IPS-18a (cell line): Measurements from ENCODE around the gene ASB6.

Source experiments
- H3K27ac ChIP-seq: one replicate; pipeline ENCODE4 v1.5.1; 2013; ENCODE audit warnings: low read length
- H3K27me3 ChIP-seq: one replicate; pipeline ENCODE4 v1.6.1; 2013; ENCODE audit warnings: mild to moderate bottlenecking, low read length; ENCODE audit not compliant: control insufficient read depth, insufficient read depth
- H3K36me3 ChIP-seq: one replicate; pipeline ENCODE4 v1.6.1; 2013; ENCODE audit warnings: low read depth, low read length; ENCODE audit not compliant: control insufficient read depth
- H3K4me1 ChIP-seq: one replicate; pipeline ENCODE4 v1.6.1; 2013; ENCODE audit warnings: low read depth, low read length; ENCODE audit not compliant: control insufficient read depth
- H3K4me3 ChIP-seq: one replicate; pipeline ENCODE4 v1.5.1; 2013; ENCODE audit warnings: low read length
- H3K9ac ChIP-seq: one replicate; pipeline ENCODE4 v1.6.1; 2013; ENCODE audit warnings: mild to moderate bottlenecking, low read length, moderate library complexity
- H3K9me3 ChIP-seq: one replicate; pipeline ENCODE4 v1.6.1; 2013; ENCODE audit warnings: low read depth, low read length; ENCODE audit not compliant: control insufficient read depth

The ASB6 gene

DNA sequence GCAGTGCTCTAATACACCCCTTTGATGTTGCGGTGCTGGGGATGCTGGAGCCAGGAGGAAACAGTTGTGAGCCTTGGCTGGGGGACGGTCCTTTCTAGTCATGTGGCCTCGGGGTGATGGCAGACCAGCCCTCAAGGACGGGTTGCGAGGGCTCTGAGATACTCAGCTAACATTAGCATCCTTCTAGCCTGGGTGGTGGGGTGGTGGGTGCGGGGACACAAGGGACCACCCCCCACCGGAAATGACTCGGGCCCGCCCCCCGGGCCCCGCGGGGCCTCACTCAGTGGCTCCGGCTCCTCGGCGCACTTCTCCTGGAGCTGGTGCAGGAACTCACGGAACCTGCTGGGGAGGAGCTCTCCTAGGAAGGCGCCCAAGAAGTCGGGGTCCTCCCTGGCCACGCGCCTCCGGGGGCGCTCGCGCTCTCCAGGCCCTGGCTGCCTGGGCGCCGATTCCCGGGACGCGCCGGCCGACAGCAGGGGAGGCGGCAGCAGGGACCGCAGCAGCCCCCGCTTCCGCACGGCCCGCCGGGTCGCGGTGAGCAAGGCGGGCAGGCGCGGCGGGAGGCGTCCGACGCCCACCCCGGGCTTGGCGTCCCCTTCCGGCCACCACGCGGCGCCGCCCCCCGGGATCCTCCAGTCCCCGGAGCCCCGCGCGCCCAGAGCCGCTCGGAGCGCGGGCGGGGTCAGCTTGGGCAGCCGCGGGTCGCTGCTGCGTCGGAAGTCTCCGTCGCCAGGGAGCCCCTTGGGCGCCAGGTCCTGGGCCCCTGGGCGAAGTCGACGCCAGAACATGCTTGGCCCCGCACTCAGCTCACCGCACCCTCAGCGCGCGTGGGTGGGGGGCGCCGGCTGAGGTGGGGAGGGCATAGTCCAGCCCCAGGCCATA lies 21.9 kb downstream of the ASB6 start:
- H3K9me3 ChIP-seq: no peaks in the 10 kb centered on the region
- no peak overlapping the region for H3K9ac ChIP-seq
- peak overlapping the region; percentile 48 for H3K4me3 ChIP-seq
- no peaks in the 10 kb centered on the region for H3K4me1 ChIP-seq
- H3K27ac ChIP-seq: no peak overlapping the region
- H3K36me3 ChIP-seq: no peaks in the 10 kb centered on the region
- peaks cover 35% of the 10 kb centered on the region for H3K27me3 ChIP-seq

GRCh38 chr9:129617167-129617566 lies 24.8 kb downstream of the ASB6 start:
- Histone ChIP-seq H3K4me3 (no peak overlapping the region), H3K27ac (no peak overlapping the region), H3K9me3 (no peaks in the 10 kb centered on the region)

GRCh38 chr9:129615407-129616285 lies 26.3 kb downstream of the ASB6 start:
- H3K36me3 ChIP-seq: no peaks in the 10 kb centered on the region
- H3K27ac ChIP-seq: no peak overlapping the region
- peaks cover 20% of the 10 kb centered on the region for H3K27me3 ChIP-seq
- H3K4me3 ChIP-seq: no peak overlapping the region
- H3K9ac ChIP-seq: no peak overlapping the region
- no peaks in the 10 kb centered on the region for H3K9me3 ChIP-seq
- H3K4me1 ChIP-seq: peaks cover 7% of the 10 kb centered on the region

More at GRCh38 chr9:129617167-129617566, 24.8 kb downstream of the ASB6 start:
- no peak overlapping the region for H3K9ac ChIP-seq
- no peaks in the 10 kb centered on the region for H3K36me3 ChIP-seq
- peaks cover 35% of the 10 kb centered on the region for H3K27me3 ChIP-seq
- H3K4me1 ChIP-seq: peaks cover 7% of the 10 kb centered on the region

GRCh38 chr9:129614932-129615331 lies 27.0 kb downstream of the ASB6 start:
- Histone ChIP-seq H3K4me3 (no peak overlapping the region), H3K9ac (no peak overlapping the region), H3K27ac (no peak overlapping the region), H3K9me3 (no peaks in the 10 kb centered on the region), H3K4me1 (peaks cover 7% of the 10 kb centered on the region), H3K36me3 (no peaks in the 10 kb centered on the region), H3K27me3 (peaks cover 13% of the 10 kb centered on the region)

GRCh38 chr9:129613520-129614175 lies 28.3 kb downstream of the ASB6 start:
- H3K4me1 ChIP-seq: peaks cover 9% of the 10 kb centered on the region
- no peak overlapping the region for H3K9ac ChIP-seq
- H3K9me3 ChIP-seq: no peaks in the 10 kb centered on the region
- peaks cover 11% of the 10 kb centered on the region for H3K27me3 ChIP-seq
- H3K27ac ChIP-seq: no peak overlapping the region
- H3K4me3 ChIP-seq: no peak overlapping the region
- no peaks in the 10 kb centered on the region for H3K36me3 ChIP-seq

GRCh38 chr9:129612815-129613519 lies 29.0 kb downstream of the ASB6 start:
- no peak overlapping the region for H3K27ac ChIP-seq
- no peak overlapping the region for H3K4me3 ChIP-seq
- peaks cover 10% of the 10 kb centered on the region for H3K4me1 ChIP-seq
- H3K27me3 ChIP-seq: peaks cover 15% of the 10 kb centered on the region
- H3K36me3 ChIP-seq: no peaks in the 10 kb centered on the region
- H3K9ac ChIP-seq: no peak overlapping the region
- no peaks in the 10 kb centered on the region for H3K9me3 ChIP-seq

GRCh38 chr9:129612123-129612522 lies 29.8 kb downstream of the ASB6 start:
- no peak overlapping the region for H3K4me3 ChIP-seq
- peaks cover 16% of the 10 kb centered on the region for H3K4me1 ChIP-seq
- H3K27me3 ChIP-seq: peaks cover 15% of the 10 kb centered on the region
- H3K27ac ChIP-seq: no peak overlapping the region
- H3K36me3 ChIP-seq: no peaks in the 10 kb centered on the region
- H3K9me3 ChIP-seq: no peaks in the 10 kb centered on the region
- H3K9ac ChIP-seq: no peak overlapping the region

DNA sequence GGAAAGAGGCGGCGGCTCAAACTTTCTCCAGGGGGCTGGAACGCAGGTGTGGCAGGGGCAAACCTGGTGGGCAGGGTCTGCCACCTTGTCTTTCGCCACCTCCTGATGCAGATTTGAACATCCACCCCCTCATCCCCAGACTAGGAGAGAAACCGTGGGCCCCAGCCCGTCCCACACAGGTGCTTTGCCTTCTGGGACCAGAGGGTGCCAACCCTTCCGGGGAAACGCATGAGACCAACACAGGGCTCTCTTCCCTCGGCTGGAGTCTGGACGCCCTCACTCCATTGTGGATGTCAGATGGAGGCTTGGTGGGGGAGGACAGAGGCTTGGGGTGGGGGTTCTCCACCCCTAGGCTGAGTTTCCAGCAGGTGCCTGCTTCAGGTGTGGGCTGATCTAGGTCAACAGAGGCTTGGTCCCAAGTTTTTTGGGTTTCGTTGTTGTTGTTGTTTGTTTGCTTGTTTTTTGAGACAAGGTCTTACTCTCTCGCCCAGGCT lies 30.6 kb downstream of the ASB6 start:
- Histone ChIP-seq H3K4me3 (no peak overlapping the region), H3K27ac (no peak overlapping the region), H3K36me3 (no peaks in the 10 kb centered on the region), H3K4me1 (peaks cover 20% of the 10 kb centered on the region), H3K9ac (no peak overlapping the region), H3K9me3 (no peaks in the 10 kb centered on the region), H3K27me3 (peaks cover 15% of the 10 kb centered on the region)

DNA sequence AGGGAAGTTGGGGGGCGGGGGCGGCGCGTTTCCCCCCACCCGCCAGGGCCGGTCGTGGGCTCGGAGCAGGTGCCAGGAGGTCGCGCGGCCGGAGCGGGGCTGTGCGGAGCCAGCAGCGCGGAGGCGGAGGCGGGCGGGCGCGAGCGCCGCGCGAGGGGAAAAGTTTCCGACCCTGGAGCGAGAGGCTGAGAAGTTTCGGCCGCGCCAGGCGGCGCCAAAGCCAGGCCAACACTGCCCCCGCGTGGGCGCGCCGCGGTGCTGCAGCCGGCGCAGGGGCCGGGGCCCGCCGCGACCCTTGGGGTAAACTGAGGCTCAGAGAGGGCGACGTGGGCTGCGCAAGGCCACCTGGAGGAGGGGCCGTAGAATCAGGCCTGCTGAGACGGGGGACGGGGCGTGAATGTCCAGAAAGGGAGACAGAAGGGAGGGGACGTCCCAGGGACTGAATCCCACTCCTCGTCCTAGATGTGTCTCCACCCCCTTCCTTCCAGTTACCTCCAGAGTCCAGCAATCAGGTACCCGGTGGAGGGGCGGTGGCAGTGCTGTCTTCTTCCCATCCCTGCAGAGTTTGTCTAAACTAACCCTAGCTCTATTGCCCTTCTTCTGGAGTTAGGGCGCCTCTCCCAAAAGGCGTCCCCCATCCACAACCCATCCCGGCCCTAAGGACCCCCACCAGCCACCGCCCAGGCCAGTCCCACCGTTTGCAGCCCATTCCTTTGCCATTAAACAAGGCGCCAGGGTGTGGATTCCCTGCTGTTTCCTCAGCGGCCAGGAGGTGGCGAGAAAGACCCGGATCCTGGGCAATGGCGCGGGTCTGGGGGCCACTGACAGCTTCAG lies 31.3 kb downstream of the ASB6 start:
- H3K4me1 ChIP-seq: peaks cover 20% of the 10 kb centered on the region
- H3K4me3 ChIP-seq: peak overlapping the region; percentile 56
- H3K27ac ChIP-seq: no peak overlapping the region
- peak overlapping the region; percentile 45 for H3K9ac ChIP-seq
- no peaks in the 10 kb centered on the region for H3K36me3 ChIP-seq
- H3K9me3 ChIP-seq: no peaks in the 10 kb centered on the region
- peaks cover 15% of the 10 kb centered on the region for H3K27me3 ChIP-seq

- H3K9me3 ChIP-seq: no peaks in the 10 kb centered on the region
- H3K9ac ChIP-seq: peak overlapping the region; percentile 45
- H3K4me3 ChIP-seq: peak overlapping the region; percentile 56
- H3K27ac ChIP-seq: no peak overlapping the region
- H3K36me3 ChIP-seq: no peaks in the 10 kb centered on the region
- peaks cover 15% of the 10 kb centered on the region for H3K27me3 ChIP-seq
- H3K4me1 ChIP-seq: peaks cover 20% of the 10 kb centered on the region
These were observed 31.8 kb downstream of the ASB6 start for GRCh38 chr9:129610213-129610472.
